H9 (cell line): ENCODE results near the gene TMEM191C. TPM values are rescaled to one million over a fixed set of nuclear protein-coding genes. Genes with fewer than 3 reads are reported as not detected.
A peak's percentile ranks its signal among the peaks of the same experiment; 100 is the strongest.

Source experiments
- DNase-seq: peaks from one replicate; pipeline ENCODE4 v3.0.0-alpha.2; 2017
- H2AFZ ChIP-seq: one replicate; pipeline ENCODE4 v1.6.1; 2013; ENCODE audit warnings: mild to moderate bottlenecking, low read length, control low read depth, moderate library complexity
- H2AK5ac ChIP-seq: 2 replicates; pipeline ENCODE4 v1.6.1; 2013; ENCODE audit warnings: low read length, control low read depth, mixed read lengths; ENCODE audit not compliant: insufficient read length
- H2BK120ac ChIP-seq: one replicate; pipeline ENCODE4 v1.6.1; 2013; ENCODE audit warnings: low read depth, mild to moderate bottlenecking, low read length, control low read depth, inconsistent platforms; ENCODE audit not compliant: poor library complexity, severe bottlenecking
- H2BK12ac ChIP-seq: 2 replicates; pipeline ENCODE4 v1.6.1; 2013; ENCODE audit warnings: low read length, control low read depth, mixed read lengths, low read depth; ENCODE audit not compliant: insufficient read length
- H2BK15ac ChIP-seq: 2 replicates; pipeline ENCODE4 v1.6.1; 2013; ENCODE audit warnings: low read depth, low read length, control low read depth
- H2BK20ac ChIP-seq: one replicate; pipeline ENCODE4 v1.6.1; 2013; ENCODE audit warnings: low read depth, mild to moderate bottlenecking, low read length, control low read depth, inconsistent platforms; ENCODE audit not compliant: poor library complexity, severe bottlenecking
- H2BK5ac ChIP-seq: 2 replicates; pipeline ENCODE4 v1.6.1; 2013; ENCODE audit warnings: low read length, control low read depth, mixed read lengths; ENCODE audit not compliant: insufficient read length
- H3K14ac ChIP-seq: 2 replicates; pipeline ENCODE4 v1.6.1; 2013; ENCODE audit warnings: low read length, control low read depth; ENCODE audit not compliant: insufficient read depth
- H3K18ac ChIP-seq: 2 replicates; pipeline ENCODE4 v1.6.1; 2013; ENCODE audit warnings: low read depth, mild to moderate bottlenecking, mixed read lengths, low read length, control low read depth; ENCODE audit not compliant: insufficient read length
- H3K23ac ChIP-seq: 2 replicates; pipeline ENCODE4 v1.6.1; 2013; ENCODE audit warnings: low read length, control low read depth, mixed read lengths, low read depth; ENCODE audit not compliant: insufficient read length
- H3K23me2 ChIP-seq: 2 replicates; pipeline ENCODE4 v1.6.1; 2013; ENCODE audit warnings: low read depth, mild to moderate bottlenecking, mixed read lengths, low read length, control low read depth; ENCODE audit not compliant: insufficient read length, poor library complexity, severe bottlenecking
- H3K27ac ChIP-seq: 2 replicates; pipeline ENCODE4 v1.5.1; 2013; ENCODE audit warnings: low read length, control low read depth, mixed read lengths, low read depth; ENCODE audit not compliant: insufficient read length
- H3K27me3 ChIP-seq: 2 replicates; pipeline ENCODE4 v1.6.1; 2013; ENCODE audit warnings: low read length, control low read depth, inconsistent platforms; ENCODE audit not compliant: insufficient read depth
- H3K4ac ChIP-seq: 2 replicates; pipeline ENCODE4 v1.6.1; 2013; ENCODE audit warnings: low read depth, mild to moderate bottlenecking, control low read depth, inconsistent platforms, low read length, moderate library complexity
- H3K4me1 ChIP-seq: 2 replicates; pipeline ENCODE4 v1.6.1; 2013; ENCODE audit warnings: low read length, control low read depth, inconsistent platforms; ENCODE audit not compliant: insufficient read depth
- H3K4me2 ChIP-seq: 2 replicates; pipeline ENCODE4 v1.6.1; 2013; ENCODE audit warnings: low read length, control low read depth, mixed read lengths; ENCODE audit not compliant: insufficient read length, insufficient read depth
- H3K56ac ChIP-seq: 2 replicates; pipeline ENCODE4 v1.6.1; 2013; ENCODE audit warnings: low read depth, mild to moderate bottlenecking, mixed read lengths, low read length, control low read depth; ENCODE audit not compliant: insufficient read length
- H3K79me1 ChIP-seq: 2 replicates; pipeline ENCODE4 v1.6.1; 2013; ENCODE audit warnings: low read depth, mild to moderate bottlenecking, moderate library complexity, low read length, control low read depth, inconsistent platforms; ENCODE audit not compliant: insufficient read depth, poor library complexity, severe bottlenecking
- H3K79me2 ChIP-seq: 2 replicates; pipeline ENCODE4 v1.6.1; 2013; ENCODE audit warnings: low read length, control low read depth, inconsistent platforms; ENCODE audit not compliant: insufficient read depth
- H3K9ac ChIP-seq: 2 replicates; pipeline ENCODE4 v1.6.1; 2013; ENCODE audit warnings: low read length, control low read depth, mixed read lengths; ENCODE audit not compliant: insufficient read length; ENCODE audit errors: extremely low read depth
- H3K9me3 ChIP-seq: one replicate; pipeline ENCODE4 v1.6.1; 2013; ENCODE audit warnings: low read depth, low read length, inconsistent platforms; ENCODE audit not compliant: control insufficient read depth
- H3T11ph ChIP-seq: one replicate; pipeline ENCODE4 v1.6.1; 2013; ENCODE audit warnings: mild to moderate bottlenecking, low read length, control low read depth, inconsistent platforms
- H4K20me1 ChIP-seq: one replicate; pipeline ENCODE4 v1.6.1; 2013; ENCODE audit not compliant: control insufficient read depth, insufficient read length, insufficient read depth
- H4K5ac ChIP-seq: 2 replicates; pipeline ENCODE4 v1.6.1; 2013; ENCODE audit warnings: low read depth, mild to moderate bottlenecking, mixed read lengths, low read length, control low read depth; ENCODE audit not compliant: insufficient read length
- H4K8ac ChIP-seq: replicated peaks from 2 replicates; pipeline ENCODE4 v1.6.1; 2013; ENCODE audit warnings: low read length, control low read depth, mixed read lengths, low read depth; ENCODE audit not compliant: insufficient read length
- H4K91ac ChIP-seq: 2 replicates; pipeline ENCODE4 v1.6.1; 2013; ENCODE audit warnings: low read depth, mild to moderate bottlenecking, moderate library complexity, mixed read lengths, low read length, control low read depth; ENCODE audit not compliant: insufficient read length
- H3K27ac Mint-ChIP-seq, 3 experiments: 2 replicates in 2 of 3; 3 replicates in 1 of 3; pipeline ENCODE4 v1.8.0; 2020 to 2021; ENCODE audit warnings: mixed read lengths in 3 of 3, mild to moderate bottlenecking in 1 of 3, moderate library complexity in 1 of 3
- H3K27me3 Mint-ChIP-seq: 2 replicates; pipeline ENCODE4 v1.8.0; 2021; ENCODE audit warnings: low read depth, mild to moderate bottlenecking, moderate library complexity, mixed read lengths
- H3K36me3 Mint-ChIP-seq, 3 experiments: 2 replicates in 2 of 3; 3 replicates in 1 of 3; pipeline ENCODE4 v1.8.0; 2020 to 2021; ENCODE audit warnings: low read depth in 3 of 3, mixed read lengths in 3 of 3; ENCODE audit not compliant: insufficient read depth in 1 of 3
- H3K4me1 Mint-ChIP-seq, 2 experiments: 2 replicates each; pipeline ENCODE4 v1.8.0; 2020; ENCODE audit warnings: mixed read lengths in 2 of 2
- H3K4me3 Mint-ChIP-seq, 2 experiments: 2 replicates in 1 of 2; 3 replicates in 1 of 2; pipeline ENCODE4 v1.8.0; 2020 to 2021; ENCODE audit warnings: mild to moderate bottlenecking in 2 of 2, mixed read lengths in 2 of 2, moderate library complexity in 1 of 2
- H3K9me3 Mint-ChIP-seq, 2 experiments: 2 replicates in 1 of 2; 3 replicates in 1 of 2; pipeline ENCODE4 v1.8.0; 2020; ENCODE audit warnings: mild to moderate bottlenecking in 2 of 2, mixed read lengths in 2 of 2, moderate library complexity in 1 of 2
- WGBS: extraction: QIAGEN DNeasy Blood & Tissue Kit; methylation state at CpG from one replicate; pipeline ENCODE4 v1.1.7; 2013; ENCODE audit warnings: missing lambda C conversion rate, low lambda C conversion rate, mixed read lengths; ENCODE audit not compliant: insufficient read length; ENCODE audit errors: extremely low coverage; 5-methylcytosine and 5-hydroxymethylcytosine counted together
- total RNA-seq: library from RNA; stranded (reverse); gene quantifications from 2 replicates; pipeline ENCODE4 v1.2.1, GENCODE V29; 2021
- TF ChIP-seq, protein P1 (sequence below): fragments of 200-600 bp; sonication (generic); conservative IDR thresholded peaks from 3 replicates; pipeline ENCODE4 v1.8.0; 2021; ENCODE audit warnings: antibody characterized with exemption, mild to moderate bottlenecking

TMEM191C gene
- total RNA-seq, 1 experiment from 2014 or later, result 4.2 TPM

DNA sequence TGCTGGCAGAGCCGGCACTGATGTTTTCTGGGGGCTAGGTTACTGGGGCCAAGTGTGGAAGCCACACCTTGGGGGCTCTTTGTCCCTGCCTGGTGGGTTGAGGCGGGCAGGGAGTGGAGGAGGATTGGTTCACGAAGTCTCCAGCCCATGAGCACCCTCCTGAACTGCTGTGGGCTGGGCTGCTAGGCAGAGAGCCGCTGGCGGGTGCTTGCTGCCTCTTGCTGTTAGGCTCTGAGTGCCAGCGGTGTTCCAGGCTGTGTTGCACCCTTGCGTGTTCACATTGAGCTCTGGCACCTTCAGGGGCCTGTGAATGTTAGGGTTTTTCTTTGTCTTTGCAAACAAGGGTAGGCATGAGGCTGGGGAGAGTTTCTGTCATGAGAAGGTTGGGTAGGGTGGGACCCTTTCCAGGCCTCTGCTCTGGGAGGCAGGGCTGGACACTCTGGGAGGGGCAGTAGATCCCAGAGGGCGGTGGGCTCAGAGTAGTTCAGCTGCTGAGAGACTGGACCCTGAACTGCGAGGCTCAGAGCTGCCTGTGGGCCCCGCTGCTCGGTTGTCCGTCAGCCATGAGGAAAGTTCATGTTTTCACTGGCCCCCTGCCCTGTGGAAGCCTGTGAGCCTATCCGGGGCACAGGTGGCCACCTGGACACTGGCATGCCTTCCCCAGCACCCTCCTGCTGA lies 24.0 kb upstream of the TMEM191C start:
- Histone ChIP-seq H4K5ac (no peak overlapping the region), H2BK20ac (no peak overlapping the region), H3K18ac (no peak overlapping the region), H4K91ac (no peak overlapping the region), H2AK5ac (no peak overlapping the region), H3K4me2 (no peak overlapping the region), H3K23me2 (no peaks in the 10 kb centered on the region), H2BK120ac (no peak overlapping the region), H3K79me1 (no peaks in the 10 kb centered on the region), H3K9ac (no peak overlapping the region), H2BK15ac (no peak overlapping the region), H3K27me3 (no peaks in the 10 kb centered on the region), H3K4me1 (no peaks in the 10 kb centered on the region; the same call in 1 of the 2 replicates), H4K8ac (no peak overlapping the region), H2AFZ (no peak overlapping the region), H3T11ph (no peak overlapping the region), H3K9me3 (no peaks in the 10 kb centered on the region), H3K14ac (no peak overlapping the region), H3K56ac (no peak overlapping the region), H4K20me1 (no peaks in the 10 kb centered on the region), H2BK5ac (no peak overlapping the region), H3K23ac (no peak overlapping the region), H3K4ac (no peak overlapping the region), H3K27ac (no peak overlapping the region), H3K79me2 (no peaks in the 10 kb centered on the region; the same call in 1 of the 2 replicates), H2BK12ac (no peak overlapping the region)
- Mint-ChIP-seq H3K4me1 (peaks cover 5 to 19% of the 10 kb centered on the region in 2 experiments), H3K9me3 (no peaks in the 10 kb centered on the region), H3K4me3 (no peak overlapping the region), H3K27ac (peak overlapping the region; percentile 83 to 91 (median 85)), H3K27me3 (no peaks in the 10 kb centered on the region), H3K36me3 (peaks cover 5 to 27% (median 21%) of the 10 kb centered on the region in 3 experiments; a peak in 6 of 7 replicates)
- TF ChIP-seq, protein P1, sequence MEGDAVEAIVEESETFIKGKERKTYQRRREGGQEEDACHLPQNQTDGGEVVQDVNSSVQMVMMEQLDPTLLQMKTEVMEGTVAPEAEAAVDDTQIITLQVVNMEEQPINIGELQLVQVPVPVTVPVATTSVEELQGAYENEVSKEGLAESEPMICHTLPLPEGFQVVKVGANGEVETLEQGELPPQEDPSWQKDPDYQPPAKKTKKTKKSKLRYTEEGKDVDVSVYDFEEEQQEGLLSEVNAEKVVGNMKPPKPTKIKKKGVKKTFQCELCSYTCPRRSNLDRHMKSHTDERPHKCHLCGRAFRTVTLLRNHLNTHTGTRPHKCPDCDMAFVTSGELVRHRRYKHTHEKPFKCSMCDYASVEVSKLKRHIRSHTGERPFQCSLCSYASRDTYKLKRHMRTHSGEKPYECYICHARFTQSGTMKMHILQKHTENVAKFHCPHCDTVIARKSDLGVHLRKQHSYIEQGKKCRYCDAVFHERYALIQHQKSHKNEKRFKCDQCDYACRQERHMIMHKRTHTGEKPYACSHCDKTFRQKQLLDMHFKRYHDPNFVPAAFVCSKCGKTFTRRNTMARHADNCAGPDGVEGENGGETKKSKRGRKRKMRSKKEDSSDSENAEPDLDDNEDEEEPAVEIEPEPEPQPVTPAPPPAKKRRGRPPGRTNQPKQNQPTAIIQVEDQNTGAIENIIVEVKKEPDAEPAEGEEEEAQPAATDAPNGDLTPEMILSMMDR, result no peak
- WGBS, result no CpG with 5 or more reads among the region's 13 CpGs
- DNase-seq, result peak; percentile 26
